T-helper 9 cell (primary cell): ENCODE results near the gene C6orf163.
"Not testable (repeated sequence)": the region's sequence is repeated elsewhere in the genome, so short reads cannot be mapped to it uniquely, and the experiment has no call there.

Experiments
- DNase-seq: peaks from one replicate; pipeline ENCODE4 v3.0.0-alpha.2; 2020
- total RNA-seq, 2 donors: gene quantifications; one replicate each; lab custom pipeline; 2026; lab: John Stamatoyannopoulos, UW

Gene C6orf163
- total RNA-seq: 0.97 to 2.5 reads per million in 2 donors

DNA sequence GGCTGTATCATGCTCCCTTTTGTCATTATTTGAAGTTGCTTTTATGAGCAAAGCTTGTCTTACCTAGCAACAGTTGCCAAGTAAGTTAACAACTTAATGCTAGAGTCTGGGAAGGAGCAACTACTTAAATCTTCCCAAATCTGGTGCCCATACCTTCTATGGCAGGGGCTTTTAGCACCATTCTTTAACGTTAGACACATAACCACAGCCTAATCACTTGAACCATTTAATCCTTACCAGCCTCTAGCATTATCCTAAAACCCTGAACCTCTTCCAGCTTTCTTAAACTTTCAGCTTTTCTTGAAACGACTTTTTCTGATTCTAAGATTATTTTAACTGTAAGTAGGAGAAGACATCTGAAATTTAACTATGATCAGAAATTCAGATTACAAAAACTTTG lies at the start of gene C6orf163:
Gene C6orf163, plus strand, starts transcription at position 83 of the 400 bp plus-strand sequence. Its CDS starts 287 bp downstream, at position 370.
- DNase-seq: no peak

DNA sequence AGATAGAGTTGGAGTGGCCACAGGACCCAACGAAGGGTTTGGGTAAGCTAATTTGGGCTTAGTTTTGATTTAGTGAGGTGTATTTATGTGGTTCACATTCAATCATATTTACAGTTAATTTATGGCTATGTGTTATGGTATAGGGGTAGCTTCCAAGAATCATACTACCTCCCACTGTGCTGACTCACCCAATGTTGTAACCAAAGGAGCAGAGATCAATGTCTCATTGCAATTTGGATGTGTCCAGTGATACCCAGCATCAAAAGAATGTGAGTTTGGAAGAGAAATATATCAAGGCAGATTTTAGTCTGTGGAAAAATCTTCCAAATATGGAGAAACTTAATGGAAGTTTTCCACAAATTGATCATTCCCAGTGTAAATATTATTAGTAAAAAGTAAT lies 47.5 kb upstream of the C6orf163 start:
- no peak for DNase-seq

DNA sequence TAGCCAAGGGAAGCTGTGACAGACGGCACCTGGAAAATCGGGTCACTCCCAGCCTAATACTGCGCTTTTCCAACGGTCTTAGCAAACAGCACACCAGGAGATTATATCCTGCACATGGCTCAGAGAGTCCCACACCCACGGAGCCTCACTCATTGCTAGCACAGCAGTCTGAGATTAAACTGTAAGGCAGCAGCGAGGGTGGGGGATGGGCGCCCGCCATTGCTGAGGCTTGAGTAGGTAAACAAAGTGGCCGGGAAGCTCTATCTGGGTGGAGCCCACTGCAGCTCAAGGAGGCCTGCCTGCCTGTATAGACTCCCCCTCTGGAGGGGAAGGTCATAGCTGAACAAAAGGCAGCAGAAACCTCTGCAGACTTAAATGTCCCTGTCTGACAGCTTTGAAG lies 43.3 kb upstream of the C6orf163 start:
- DNase-seq: not testable (repeated sequence)

DNA sequence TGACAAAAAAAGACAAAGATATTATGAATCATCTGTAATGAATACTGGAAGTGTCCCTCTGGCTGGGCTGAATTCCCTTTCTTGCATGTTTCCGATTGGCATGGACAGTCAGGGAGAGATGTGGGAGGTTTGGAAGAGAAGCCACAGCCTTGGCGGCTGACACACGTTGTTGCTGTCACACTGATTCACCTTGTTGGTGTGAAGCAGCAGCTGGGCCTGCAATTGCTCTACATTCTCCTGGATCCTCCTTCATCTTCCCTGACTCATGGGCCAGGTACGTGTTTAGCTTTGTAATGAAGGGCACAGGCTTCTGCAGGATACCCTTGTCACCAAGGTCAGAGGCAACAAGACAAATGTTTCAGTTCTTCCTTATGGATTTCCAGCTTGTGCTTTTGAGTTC lies 35.6 kb upstream of the C6orf163 start:
- DNase-seq: no peak

DNA sequence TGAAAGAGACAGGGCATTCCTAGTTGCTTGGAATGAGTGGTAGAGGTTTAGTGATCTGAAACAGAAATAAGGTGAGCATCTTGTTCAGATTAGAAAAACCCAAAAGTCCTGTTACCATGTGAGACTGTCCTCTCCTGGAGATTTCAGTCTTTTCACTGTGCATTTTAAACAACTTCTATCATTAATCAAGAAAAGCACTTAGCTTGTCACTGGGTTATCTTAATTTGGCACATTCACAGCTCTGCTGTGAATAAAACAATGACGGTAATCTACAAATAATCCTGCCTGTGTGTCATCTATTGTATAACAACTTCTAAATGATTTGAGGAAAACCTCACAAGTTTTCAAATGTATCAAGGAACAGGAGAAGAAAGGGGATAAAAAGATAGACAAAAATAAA lies 31.8 kb upstream of the C6orf163 start:
- DNase-seq: no peak

DNA sequence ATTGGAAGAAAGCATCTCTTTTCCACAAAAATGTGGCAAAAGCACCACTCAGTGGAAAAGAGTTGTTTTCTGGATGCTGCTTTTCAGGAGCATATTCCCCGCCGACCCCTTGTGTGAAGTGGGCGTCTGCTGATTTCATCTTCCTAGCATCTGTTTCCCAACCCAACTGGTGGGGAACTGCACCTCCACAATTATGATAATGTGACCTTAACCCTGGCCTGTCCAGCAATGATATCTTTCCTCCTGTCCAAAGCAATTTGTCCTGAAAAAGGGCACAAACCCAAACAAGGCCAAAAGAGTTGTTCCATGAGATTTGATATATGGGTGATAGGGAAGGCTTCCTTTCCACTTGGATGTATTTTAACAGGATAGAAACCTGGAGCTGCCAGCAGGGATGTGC lies 29.5 kb upstream of the C6orf163 start:
- DNase-seq: no peak

DNA sequence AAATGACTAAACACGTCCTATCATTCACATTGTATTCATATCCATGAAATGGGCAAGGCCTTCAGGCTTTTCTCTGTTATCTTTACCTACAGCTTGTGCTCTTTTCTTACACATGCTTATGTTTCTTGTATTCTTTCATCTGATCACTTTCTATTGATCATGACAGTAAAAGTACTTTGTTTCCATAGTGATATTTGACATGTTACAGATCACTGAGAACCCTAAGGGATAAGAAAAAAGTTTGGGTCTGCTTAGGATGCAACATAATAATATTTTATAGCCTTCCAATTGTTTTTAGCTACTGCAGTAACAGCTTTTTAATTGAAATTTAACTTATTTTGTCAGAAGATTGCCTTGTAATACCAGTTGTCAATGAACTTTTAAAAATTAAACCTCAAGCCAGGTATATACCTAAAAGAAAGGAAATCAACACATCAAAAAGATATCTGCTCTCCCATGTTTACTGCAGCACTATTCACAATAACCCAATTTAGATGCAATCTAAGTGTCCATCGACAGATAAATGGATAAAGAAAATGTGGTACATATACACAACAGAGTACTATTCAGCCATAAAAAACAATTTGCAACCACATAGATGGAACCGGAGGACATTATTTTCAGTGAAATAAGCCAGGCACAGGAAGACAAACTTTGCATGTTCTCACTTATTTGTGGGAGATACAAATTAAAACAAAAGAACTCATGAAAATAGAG lies 25.2 kb upstream of the C6orf163 start:
- no peak for DNase-seq

DNA sequence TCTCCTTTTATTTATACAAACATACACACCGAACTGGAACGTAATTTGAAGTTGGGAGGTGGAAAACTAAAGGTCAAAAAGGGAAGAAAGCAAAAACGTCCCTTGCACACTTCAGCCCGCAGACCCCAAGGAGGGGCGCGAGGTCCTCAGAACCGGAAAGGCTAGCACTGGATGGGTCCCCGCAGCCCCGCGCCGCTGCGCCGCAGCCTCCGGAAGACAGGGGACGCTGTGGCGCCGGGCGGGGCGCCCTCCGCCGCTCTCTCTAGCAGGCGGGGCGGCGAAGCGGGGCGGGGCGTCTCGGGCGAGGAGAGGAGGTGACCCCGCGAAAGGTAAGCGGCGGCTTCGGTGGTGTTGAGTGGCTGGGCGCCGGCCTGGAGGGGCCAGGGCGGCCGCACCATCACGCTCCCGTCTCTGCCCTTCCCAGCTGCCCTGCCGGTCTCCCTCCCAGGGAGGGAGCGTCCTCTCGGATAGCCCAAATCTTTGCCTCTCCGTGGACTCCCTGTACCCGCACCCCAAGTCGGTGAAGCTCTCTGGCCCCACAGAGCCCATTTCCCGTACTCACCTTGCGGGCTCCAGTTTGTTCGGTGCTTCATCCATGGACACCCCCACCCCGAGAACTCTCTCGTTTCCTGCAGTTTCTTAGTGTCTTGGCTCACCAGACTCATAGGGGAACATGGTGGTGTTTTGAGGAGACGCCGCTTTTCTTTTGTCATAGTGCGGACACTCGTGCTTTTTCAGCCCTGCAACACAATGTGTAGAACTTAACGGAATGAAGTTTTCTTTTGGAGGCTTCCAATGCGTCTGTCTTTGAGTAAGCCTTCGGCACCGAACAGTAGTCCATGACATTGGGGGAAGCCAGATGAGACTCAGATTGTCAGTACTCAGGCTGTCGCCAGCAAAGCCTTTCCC lies 22.1 kb upstream of the C6orf163 start, which contains the start of gene SMIM8:
Gene SMIM8, plus strand, starts transcription at position 285 of the 909 bp plus-strand sequence. CDS start 14,444 bp downstream, outside the sequence.
- peak; percentile 80 for DNase-seq

DNA sequence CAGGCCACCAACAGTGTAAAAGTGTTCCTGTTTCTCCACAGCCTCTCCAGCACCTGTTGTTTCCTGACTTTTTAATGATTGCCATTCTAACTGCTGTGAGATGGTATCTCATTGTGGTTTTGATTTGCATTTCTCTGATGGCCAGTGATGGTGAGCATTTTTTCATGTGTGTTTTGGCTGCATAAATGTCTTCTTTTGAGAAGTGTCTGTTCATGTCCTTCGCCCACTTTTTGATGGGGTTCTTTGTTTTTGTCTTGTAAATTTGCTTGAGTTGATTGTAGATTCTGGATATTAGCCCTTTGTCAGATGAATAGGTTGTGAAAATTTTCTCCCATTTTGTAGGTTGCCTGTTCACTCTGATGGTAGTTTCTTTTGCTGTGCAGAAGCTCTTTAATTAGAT lies 20.7 kb upstream of the C6orf163 start:
- not testable (repeated sequence) for DNase-seq

DNA sequence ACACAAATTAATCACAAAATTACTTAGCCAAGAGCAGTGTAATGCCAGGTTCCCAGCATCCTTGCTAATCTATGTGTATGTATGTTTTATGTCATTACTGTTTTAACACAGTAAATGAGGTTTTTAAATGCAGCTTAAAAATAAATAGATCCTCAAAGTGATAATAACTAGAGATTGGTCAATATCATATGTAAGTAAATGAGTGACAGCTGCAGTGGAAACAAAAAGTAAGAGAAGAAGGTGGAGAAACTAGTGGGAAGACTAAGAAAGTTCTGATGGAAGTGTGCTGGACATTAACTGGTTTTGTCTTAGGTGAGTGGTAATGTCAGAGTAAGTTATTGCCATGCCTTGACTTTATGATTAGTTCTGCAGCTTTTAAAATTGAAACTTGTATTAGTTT lies 13.7 kb upstream of the C6orf163 start:
- no peak for DNase-seq

DNA sequence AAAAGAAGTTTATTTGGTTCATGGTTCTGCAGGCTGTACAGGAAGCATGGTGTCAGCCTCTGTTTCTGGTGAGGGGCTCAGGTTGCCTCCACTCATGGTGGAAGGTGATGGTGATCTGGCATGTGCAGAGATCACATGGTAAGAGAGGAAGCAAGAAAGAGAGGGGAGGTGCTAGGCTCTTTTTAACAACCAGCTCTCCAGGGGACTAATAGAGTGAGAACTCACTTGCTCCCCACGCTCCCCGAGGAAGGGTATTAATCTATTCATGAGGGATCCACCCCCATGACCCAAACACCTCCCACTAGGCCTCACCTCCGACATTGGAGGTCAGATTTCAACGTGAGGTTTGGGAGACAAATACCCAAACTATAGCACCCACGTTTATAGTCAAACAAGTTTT lies 11.6 kb upstream of the C6orf163 start:
- DNase-seq: no peak

DNA sequence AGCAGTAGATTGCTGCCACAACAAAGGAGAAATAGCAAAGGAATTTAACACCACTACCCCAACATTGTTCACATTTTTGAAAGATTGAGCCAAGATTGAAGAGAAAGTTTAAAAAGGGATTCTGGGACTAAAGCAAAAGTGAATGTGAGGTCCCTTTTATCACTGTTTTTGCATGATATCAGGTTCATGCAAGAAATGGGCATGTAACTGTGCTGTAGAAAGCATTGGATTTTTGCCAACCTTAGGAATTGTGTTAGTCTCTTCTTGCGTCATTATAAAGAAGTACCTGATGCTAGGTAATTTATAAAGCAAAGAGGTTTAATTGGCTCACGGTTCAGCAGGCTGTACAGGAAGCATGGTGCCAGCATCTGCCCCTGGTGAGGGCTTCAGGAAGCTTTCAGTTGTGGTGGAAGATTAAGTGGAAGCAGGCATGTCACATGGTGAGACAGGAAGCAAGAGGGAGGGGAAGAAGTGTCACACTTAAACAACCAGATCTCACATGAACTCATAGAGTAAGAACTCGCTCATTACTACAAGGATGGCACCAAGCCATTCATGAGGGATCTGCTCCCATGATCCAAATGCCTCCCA lies 10.9 kb upstream of the C6orf163 start:
- no peak for DNase-seq

DNA sequence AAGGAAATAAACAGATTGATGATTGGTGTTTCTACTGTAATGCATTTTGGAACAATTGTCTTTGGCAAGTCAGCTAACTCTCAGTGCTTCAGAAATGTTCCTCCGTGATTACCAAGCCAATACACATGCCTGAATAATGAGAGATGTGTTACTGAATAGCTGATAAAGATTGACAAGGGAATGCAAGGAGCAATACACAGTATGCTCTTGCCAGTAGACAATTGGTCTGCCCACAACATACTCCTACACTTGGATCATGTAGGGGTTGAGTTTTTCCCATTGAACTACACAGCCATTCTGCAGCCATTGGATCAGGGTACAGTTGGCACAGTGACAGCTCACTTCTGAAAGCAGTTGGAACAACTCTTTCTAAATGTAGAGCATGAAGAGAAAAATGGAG lies 9.9 kb upstream of the C6orf163 start:
- DNase-seq: no peak

DNA sequence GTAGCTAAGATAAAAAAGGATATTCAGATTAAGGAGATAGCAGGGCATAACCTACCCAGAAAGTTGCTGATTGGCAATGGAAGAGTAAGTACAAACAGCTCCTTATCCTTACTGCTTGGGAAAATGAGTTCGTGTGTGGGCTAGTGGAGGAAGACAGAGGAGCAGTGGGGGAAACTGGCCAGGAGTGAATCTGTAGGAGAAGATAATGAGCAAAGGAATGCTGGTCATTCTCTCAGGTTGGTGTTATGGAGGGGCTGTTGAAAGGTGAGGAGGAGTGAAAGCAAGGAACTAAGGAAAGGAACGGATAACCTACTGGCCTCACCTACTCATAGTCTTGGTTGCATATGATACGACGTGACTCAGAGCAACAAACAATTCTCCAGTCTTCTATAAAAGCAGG lies 8.2 kb upstream of the C6orf163 start:
- DNase-seq: no peak

DNA sequence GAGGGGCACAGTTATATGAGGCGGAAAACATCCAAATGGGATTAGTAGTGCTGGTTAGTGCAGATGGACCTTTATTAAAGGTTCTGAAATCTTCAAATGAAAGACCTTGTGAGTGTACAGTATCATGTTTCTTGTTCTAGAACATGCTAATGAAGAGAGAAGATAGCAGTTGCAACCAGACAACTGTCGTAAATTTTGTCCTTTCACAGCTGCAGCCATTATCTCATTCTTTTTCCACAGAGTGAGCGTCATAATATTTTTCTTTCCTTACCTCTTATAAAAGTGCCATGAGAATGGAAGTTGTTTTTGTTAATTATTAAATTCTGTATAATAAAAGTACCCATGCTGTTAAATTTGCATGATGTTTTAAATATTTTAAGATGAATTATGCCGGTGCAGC lies 4.4 kb upstream of the C6orf163 start:
- no peak for DNase-seq

DNA sequence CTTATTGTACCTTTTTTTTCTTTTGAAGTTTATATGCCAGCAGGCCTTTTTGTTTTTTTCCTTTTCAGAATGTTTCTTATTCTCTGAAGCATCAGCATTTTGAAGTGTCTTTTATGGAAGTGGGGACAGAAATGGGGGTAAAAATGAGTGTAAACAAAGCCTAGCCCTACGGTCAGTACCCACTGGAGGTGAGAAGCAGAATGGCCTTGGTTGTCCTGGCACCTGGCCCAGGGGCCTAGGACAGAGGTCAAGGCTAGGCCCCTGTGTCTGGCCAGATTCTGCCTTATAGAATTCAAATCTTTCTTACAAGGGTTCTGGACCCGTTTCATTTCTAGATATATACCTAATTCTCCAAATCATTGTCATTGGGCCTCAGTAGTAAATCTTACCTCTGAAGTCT lies 3.5 kb upstream of the C6orf163 start:
- no peak for DNase-seq

DNA sequence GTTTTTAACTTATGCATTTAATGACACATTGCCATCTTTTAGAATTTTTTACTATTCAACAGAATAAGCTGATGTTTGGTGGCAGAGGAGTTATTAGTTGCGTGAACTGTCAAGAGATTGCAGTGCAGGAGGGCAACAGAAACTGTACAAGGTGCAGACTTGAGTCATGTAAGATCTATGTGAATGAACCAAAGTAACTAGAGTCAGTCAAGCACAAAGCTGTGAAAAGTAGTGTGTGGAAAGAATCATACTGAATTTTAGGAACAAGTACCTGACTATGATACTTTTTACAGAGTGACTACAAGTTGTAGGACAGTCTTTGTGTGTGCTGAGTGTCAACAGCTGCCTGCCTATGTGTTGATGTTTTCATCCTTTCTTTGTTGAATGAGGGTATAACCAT lies 2.7 kb upstream of the C6orf163 start:
- no peak for DNase-seq

DNA sequence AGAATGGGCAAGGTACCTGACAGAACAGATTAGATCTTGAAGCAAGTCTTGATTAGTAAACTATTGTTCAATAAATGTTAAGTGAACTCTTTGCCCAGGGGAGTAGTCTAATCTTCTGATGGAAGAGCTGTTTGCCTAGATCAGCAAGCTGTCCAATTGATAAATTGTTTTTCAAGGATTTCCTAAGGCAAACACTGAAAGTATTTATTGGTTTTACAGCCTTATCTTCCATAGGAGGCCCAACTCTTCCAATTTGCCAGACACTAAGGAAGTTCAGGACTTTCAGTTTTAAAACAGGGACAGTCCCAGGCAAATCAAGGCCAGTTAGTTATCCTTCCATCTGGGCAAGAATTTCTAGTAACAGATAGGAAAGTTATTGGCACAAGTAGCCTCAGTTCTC lies 1.8 kb upstream of the C6orf163 start:
- no peak for DNase-seq

DNA sequence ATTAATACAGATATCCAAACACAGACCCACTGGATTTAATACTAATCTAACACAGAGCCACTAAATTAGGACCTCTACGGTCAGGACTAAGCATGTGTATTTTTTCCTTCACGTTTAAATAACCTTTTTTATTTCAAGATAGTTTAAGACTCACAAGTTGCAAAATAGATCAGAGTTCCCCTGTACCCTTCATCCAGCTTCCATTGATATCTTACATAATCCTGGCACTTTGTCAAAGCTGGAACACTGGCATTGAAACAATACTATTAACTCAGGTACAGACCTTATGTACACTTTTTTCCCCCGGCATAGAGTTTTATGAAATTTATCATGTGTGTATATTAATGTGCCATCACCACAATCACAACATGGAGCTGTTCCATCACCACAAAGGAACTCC lies 2.1 kb downstream of the C6orf163 start:
- no peak for DNase-seq

DNA sequence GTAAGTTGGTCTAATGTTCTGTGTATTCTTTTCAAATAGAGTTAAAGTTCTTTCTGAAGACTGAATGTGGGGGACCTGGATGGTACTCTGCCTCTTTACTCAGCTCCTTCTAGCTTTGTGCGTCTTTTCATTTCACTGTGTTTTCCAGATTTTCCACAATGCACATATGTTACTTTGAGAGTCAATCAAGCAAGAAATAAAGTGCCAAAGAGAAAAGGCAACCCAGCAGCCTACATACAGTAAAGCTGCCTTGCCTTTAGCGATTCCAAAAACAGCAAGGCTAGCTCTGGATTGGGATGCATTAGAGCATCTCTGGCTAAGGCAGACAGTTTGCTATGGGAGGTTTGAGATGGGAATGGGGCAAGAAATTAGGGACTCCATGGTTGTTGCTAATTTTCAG lies 5.3 kb downstream of the C6orf163 start:
- no peak for DNase-seq

DNA sequence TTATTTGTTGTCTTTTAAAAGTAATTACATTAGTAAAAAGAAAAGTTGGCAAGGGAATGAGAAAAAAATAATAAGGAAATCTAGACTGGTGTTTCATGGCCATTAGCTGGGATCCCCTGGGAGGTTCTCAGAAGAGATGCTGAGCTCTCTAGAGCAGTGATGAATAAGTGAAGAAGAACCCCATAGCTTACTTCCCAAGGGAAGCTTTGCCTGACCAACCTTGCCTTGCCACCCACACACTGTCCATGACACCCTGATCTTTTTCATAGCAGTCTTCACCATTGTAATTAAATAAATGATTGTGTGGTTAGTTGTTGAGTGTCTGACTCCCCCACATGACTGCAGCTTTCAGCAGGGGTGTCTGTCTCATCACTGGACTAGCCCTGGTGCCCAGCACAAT lies 5.9 kb downstream of the C6orf163 start:
- no peak for DNase-seq

DNA sequence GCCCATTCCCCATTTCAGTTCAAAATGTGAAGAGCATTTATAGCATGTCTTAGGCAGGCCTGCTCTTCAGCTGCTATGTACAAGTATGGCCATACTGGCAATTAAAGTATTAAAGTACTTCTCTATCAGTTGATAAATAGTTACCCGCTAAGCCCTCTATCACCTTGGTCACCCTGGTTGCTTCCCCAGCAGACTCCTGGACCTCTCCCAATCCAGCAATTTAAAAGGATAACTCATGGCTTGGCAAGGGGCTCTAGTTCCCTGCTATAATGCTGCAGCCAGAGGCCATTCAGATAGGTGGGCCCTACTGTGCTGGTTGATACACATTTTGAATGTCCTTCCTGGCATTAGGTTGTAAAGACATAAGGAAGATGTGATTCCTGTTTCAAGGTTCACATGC lies 7.0 kb downstream of the C6orf163 start:
- DNase-seq: no peak

DNA sequence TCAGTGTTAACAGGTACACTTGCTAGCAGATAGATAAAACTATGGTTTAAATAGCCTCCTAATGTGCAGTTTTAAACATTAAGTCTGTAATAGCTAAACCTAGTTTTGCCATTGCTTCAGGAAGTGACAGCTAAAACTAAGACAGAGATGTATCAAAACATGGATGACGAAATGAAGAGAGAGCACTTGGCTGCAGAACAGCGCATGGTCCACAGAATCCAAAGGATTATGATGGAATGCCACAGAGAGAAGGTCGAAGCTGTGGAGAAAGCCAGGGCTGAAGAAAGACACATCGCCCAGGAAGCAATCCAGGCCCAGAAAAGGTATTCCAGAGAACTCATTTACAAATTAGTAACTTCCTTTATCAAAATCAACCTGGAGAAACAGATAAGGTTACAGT lies 11.6 kb downstream of the C6orf163 start:
- DNase-seq: no peak
